Right hindlimb (tissue), 1 donor: ENCODE results near the gene LMAN2L.
"Not testable (repeated sequence)": the region's sequence is repeated elsewhere in the genome, so short reads cannot be mapped to it uniquely, and the experiment has no call there.

Experiments
- DNase-seq: peaks from one replicate; pipeline ENCODE4 v3.0.0-alpha.2; 2018

The LMAN2L gene

GRCh38 chr2:96685577-96686459, 54.0 kb downstream of the LMAN2L start:
- peak; percentile 59 for DNase-seq

- DNase-seq = no peak
Observed at GRCh38 chr2:96684883-96685576, 54.8 kb downstream of the LMAN2L start.

- no peak for DNase-seq
Observed at GRCh38 chr2:96683972-96684820, 55.7 kb downstream of the LMAN2L start.

- DNase-seq = no peak
Observed at GRCh38 chr2:96683307-96683706, 56.6 kb downstream of the LMAN2L start.

- DNase-seq = no peak
Observed at GRCh38 chr2:96681540-96681939, 58.3 kb downstream of the LMAN2L start.

- DNase-seq = no peak
Observed at GRCh38 chr2:96680561-96681141, 59.2 kb downstream of the LMAN2L start.

- no peak for DNase-seq
Observed at GRCh38 chr2:96679848-96680247, 60.0 kb downstream of the LMAN2L start.

GRCh38 chr2:96669539-96670215, 70.2 kb downstream of the LMAN2L start:
- DNase-seq = no peak

GRCh38 chr2:96668771-96669170, 71.1 kb downstream of the LMAN2L start:
- DNase-seq = no peak

GRCh38 chr2:96665717-96666116, 74.1 kb downstream of the LMAN2L start:
- not testable (repeated sequence) for DNase-seq

GRCh38 chr2:96665083-96665569, 74.7 kb downstream of the LMAN2L start:
- DNase-seq = no peak

GRCh38 chr2:96664366-96664925, 75.4 kb downstream of the LMAN2L start:
- no peak for DNase-seq

GRCh38 chr2:96663829-96664228, 76.0 kb downstream of the LMAN2L start:
- DNase-seq = no peak

GRCh38 chr2:96663177-96663576, 76.7 kb downstream of the LMAN2L start:
- DNase-seq = no peak

GRCh38 chr2:96662360-96662759, 77.5 kb downstream of the LMAN2L start:
- no peak for DNase-seq

- DNase-seq = no peak
Observed at GRCh38 chr2:96661324-96661723, 78.5 kb downstream of the LMAN2L start.

GRCh38 chr2:96656540-96656939, 83.3 kb downstream of the LMAN2L start:
- DNase-seq = no peak
